IMR-90 (cell line): ENCODE measurements around the gene TAF4. TPM values are rescaled to one million over a fixed set of nuclear protein-coding genes. Genes with fewer than 3 reads are reported as not detected.

Source experiments
- ATAC-seq: fragments of 200-7000 bp; cut with Tn5 transposase; 2 replicates; pipeline ENCODE4 v1.9.1; 2020; ENCODE audit warnings: low read depth, mild to moderate bottlenecking, moderate library complexity
- BruUV-seq: library from RNA; stranded (reverse); fragments of 400-500 nt; replicated peaks from 2 replicates; lab custom pipeline; 2021; lab: Mats Ljungman, UMichigan
- CTCF ChIA-PET: fragments of 300-600 bp; formaldehyde crosslinking; extraction: SDS; loops from one replicate; lab custom pipeline; 2021; ENCODE audit warnings: antibody characterized with exemption; lab: Yijun Ruan, JAX
- POLR2A ChIA-PET: fragments of 300-600 bp; sonication (Branson Sonifier 250); formaldehyde crosslinking; loops from one replicate; lab custom pipeline; 2022; ENCODE audit warnings: antibody characterized with exemption; ENCODE audit not compliant: unreplicated experiment; lab: Charles Lee
- DNase-seq: peaks from one replicate; pipeline ENCODE4 v3.0.0; 2013
- H2AFZ ChIP-seq: replicated peaks from 2 replicates; pipeline ENCODE3; 2013; ENCODE audit warnings: low read length, mild to moderate bottlenecking; ENCODE audit not compliant: poor library complexity
- H2AK5ac ChIP-seq: 2 replicates; pipeline ENCODE4 v1.6.1; 2013; ENCODE audit warnings: low read depth, low read length, inconsistent platforms
- H2AK9ac ChIP-seq: replicated peaks from 2 replicates; pipeline ENCODE3; 2013; ENCODE audit warnings: mild to moderate bottlenecking, low read depth, low read length, moderate library complexity; ENCODE audit not compliant: poor library complexity
- H2BK120ac ChIP-seq: 2 replicates; pipeline ENCODE4 v1.6.1; 2013; ENCODE audit warnings: low read depth, low read length, inconsistent platforms
- H2BK15ac ChIP-seq: 3 replicates; pipeline ENCODE4 v1.6.1; 2013; ENCODE audit warnings: low read depth, low read length, inconsistent platforms
- H2BK20ac ChIP-seq: 2 replicates; pipeline ENCODE4 v1.6.1; 2013; ENCODE audit warnings: low read depth, mild to moderate bottlenecking, inconsistent platforms, low read length, moderate library complexity
- H2BK5ac ChIP-seq: 2 replicates; pipeline ENCODE4 v1.6.1; 2013; ENCODE audit warnings: mild to moderate bottlenecking, low read depth, low read length, inconsistent platforms; ENCODE audit not compliant: poor library complexity, severe bottlenecking
- H3K14ac ChIP-seq: replicated peaks from 2 replicates; pipeline ENCODE4 v1.6.1; 2013; ENCODE audit warnings: low read depth, low read length, inconsistent platforms
- H3K18ac ChIP-seq: 2 replicates; pipeline ENCODE4 v1.6.1; 2013; ENCODE audit warnings: low read depth, low read length, control low read depth
- H3K23ac ChIP-seq: 2 replicates; pipeline ENCODE4 v1.6.1; 2013; ENCODE audit warnings: low read depth, low read length, inconsistent platforms
- H3K27ac ChIP-seq: 2 replicates; pipeline ENCODE4 v1.5.1; 2013; ENCODE audit warnings: mild to moderate bottlenecking, control low read depth, low read length; ENCODE audit not compliant: insufficient read depth
- H3K27me3 ChIP-seq: 2 replicates; pipeline ENCODE4 v1.6.1; 2013; ENCODE audit warnings: low read length; ENCODE audit not compliant: control insufficient read depth, insufficient read depth
- H3K36me3 ChIP-seq: 2 replicates; pipeline ENCODE4 v1.6.1; 2013; ENCODE audit warnings: low read length, mixed read lengths; ENCODE audit not compliant: control insufficient read depth, insufficient read depth
- H3K4ac ChIP-seq: 2 replicates; pipeline ENCODE4 v1.6.1; 2013; ENCODE audit warnings: low read depth, low read length, inconsistent platforms
- H3K4me1 ChIP-seq: 2 replicates; pipeline ENCODE4 v1.6.1; 2013; ENCODE audit warnings: low read length, mixed read lengths; ENCODE audit not compliant: control insufficient read depth, insufficient read depth
- H3K4me2 ChIP-seq: 2 replicates; pipeline ENCODE4 v1.6.1; 2013; ENCODE audit warnings: low read depth, mild to moderate bottlenecking, control low read depth, low read length, moderate library complexity
- H3K4me3 ChIP-seq: 2 replicates; pipeline ENCODE4 v1.5.1; 2013; ENCODE audit warnings: low read depth, mild to moderate bottlenecking, control low read depth, low read length, moderate library complexity; ENCODE audit not compliant: insufficient read depth
- H3K56ac ChIP-seq: 2 replicates; pipeline ENCODE4 v1.6.1; 2013; ENCODE audit warnings: low read length, inconsistent platforms; ENCODE audit not compliant: insufficient read depth; ENCODE audit errors: extremely low read depth
- H3K79me1 ChIP-seq, 2 experiments: 2 replicates each; pipeline ENCODE4 v1.6.1; 2013; ENCODE audit warnings: low read length in 2 of 2, inconsistent platforms in 1 of 2, low read depth in 1 of 2
- H3K9ac ChIP-seq: 2 replicates; pipeline ENCODE4 v1.6.1; 2013; ENCODE audit warnings: low read depth, low read length, control low read depth
- H3K9me1 ChIP-seq: 2 replicates; pipeline ENCODE4 v1.6.1; 2013; ENCODE audit warnings: low read length, inconsistent platforms; ENCODE audit not compliant: insufficient read depth
- H3K9me3 ChIP-seq: 2 replicates; pipeline ENCODE4 v1.6.1; 2013; ENCODE audit warnings: low read length; ENCODE audit not compliant: control insufficient read depth, insufficient read depth
- H4K20me1 ChIP-seq: 2 replicates; pipeline ENCODE4 v1.6.1; 2013; ENCODE audit warnings: low read length, inconsistent platforms; ENCODE audit not compliant: insufficient read depth
- H4K5ac ChIP-seq: 2 replicates; pipeline ENCODE4 v1.6.1; 2013; ENCODE audit warnings: mild to moderate bottlenecking, low read depth, low read length, control low read depth
- H4K8ac ChIP-seq, 2 experiments: 2 replicates each; pipeline ENCODE4 v1.6.1; 2013; ENCODE audit warnings: low read depth in 2 of 2, low read length in 2 of 2, control low read depth in 1 of 2, inconsistent platforms in 1 of 2
- H4K91ac ChIP-seq: 2 replicates; pipeline ENCODE4 v1.6.1; 2013; ENCODE audit warnings: low read depth, low read length, inconsistent platforms; ENCODE audit not compliant: insufficient read depth
- CEBPB ChIP-seq: IDR thresholded peaks from 2 replicates; pipeline ENCODE4 v1.6.1; 2012; ENCODE audit warnings: low read depth, low read length, improper control_type of control experiment
- CTCF ChIP-seq: conservative IDR thresholded peaks from 2 replicates; pipeline ENCODE4 v1.5.1; 2012; ENCODE audit warnings: mild to moderate bottlenecking, low read depth, low read length, improper control_type of control experiment
- MAZ ChIP-seq: IDR thresholded peaks from 2 replicates; pipeline ENCODE4 v1.6.1; 2012; ENCODE audit warnings: low read depth, mild to moderate bottlenecking, low read length, improper control_type of control experiment, moderate library complexity, borderline replicate concordance
- MXI1 ChIP-seq: IDR thresholded peaks from 2 replicates; pipeline ENCODE4 v1.6.1; 2012; ENCODE audit warnings: low read depth, mild to moderate bottlenecking, low read length, moderate library complexity, borderline replicate concordance
- NFE2L2 ChIP-seq: fragments of 150-350 bp; IDR thresholded peaks from 2 replicates; pipeline ENCODE4 v1.6.1; 2016; ENCODE audit warnings: low read depth, mild to moderate bottlenecking, low read length
- RCOR1 ChIP-seq: IDR thresholded peaks from 2 replicates; pipeline ENCODE4 v1.6.1; 2012; ENCODE audit warnings: mild to moderate bottlenecking, low read length, improper control_type of control experiment; ENCODE audit not compliant: insufficient replicate concordance
- RFX5 ChIP-seq: IDR thresholded peaks from 2 replicates; pipeline ENCODE4 v1.8.0; 2012; ENCODE audit warnings: low read depth, mild to moderate bottlenecking, low read length, moderate library complexity
- SMC3 ChIP-seq: fragments of 150-350 bp; IDR thresholded peaks from 2 replicates; pipeline ENCODE4 v1.6.1; 2016; ENCODE audit warnings: low read depth, mild to moderate bottlenecking, antibody characterized with exemption, low read length, moderate library complexity
- WGBS, 2 experiments: methylation state at CpG; one replicate each; pipeline versions ENCODE4 v1.1.5 to v1.1.7; 2013; ENCODE audit warnings: missing lambda C conversion rate in 2 of 2; ENCODE audit not compliant: insufficient read length in 1 of 2; ENCODE audit errors: extremely low coverage in 2 of 2; 5-methylcytosine and 5-hydroxymethylcytosine counted together
- dilution Hi-C: fragments of 300-500 bp; cut with HindIII; formaldehyde crosslinking; loops from one replicate; pipeline ENCODE4 v1.14.3; 2018; ENCODE audit warnings: low sequenced_read_pairs; ENCODE audit not compliant: unreplicated experiment
- in situ Hi-C: fragments of 300-500 bp; cut with MboI; formaldehyde crosslinking; loops from 3 replicates; pipeline ENCODE4 v1.14.3; 2019; ENCODE audit warnings: low sequenced_read_pairs, inconsistent platforms, mixed read lengths
- intact Hi-C: fragments of 100-400 bp; cut with micrococcal nuclease; formaldehyde crosslinking; loops from 2 replicates; pipeline ENCODE4 v1.10.0; 2022
- polyA plus RNA-seq, 3 experiments: library from polyadenylated mRNA; depleted of rRNA; stranded (reverse); fragments of >200 nt; gene quantifications; 2 replicates each; pipeline ENCODE4 v1.2.3, GENCODE V29; 2012; ENCODE audit warnings: low replicate concordance in 1 of 3
- total RNA-seq: library from RNA; depleted of rRNA; stranded (reverse); fragments of >200 nt; gene quantifications from 2 replicates; pipeline ENCODE4 v1.2.3, GENCODE V29; 2012
- TF ChIP-seq, protein P1 (sequence below): fragments of 150-350 bp; IDR thresholded peaks from 2 replicates; pipeline ENCODE4 v1.6.1; 2016; ENCODE audit warnings: low read depth, mild to moderate bottlenecking, low read length, moderate library complexity, borderline replicate concordance
- TF ChIP-seq, protein P2 (sequence below): fragments of 150-350 bp; IDR thresholded peaks from 2 replicates; pipeline ENCODE4 v1.6.1; 2017; ENCODE audit warnings: mild to moderate bottlenecking, antibody characterized with exemption, low read length, low read depth

The TAF4 gene
- total and polyA plus RNA-seq, 2 of the 4 experiments (the other 2 are of a cell fraction): 1.4 to 5.1 TPM

DNA sequence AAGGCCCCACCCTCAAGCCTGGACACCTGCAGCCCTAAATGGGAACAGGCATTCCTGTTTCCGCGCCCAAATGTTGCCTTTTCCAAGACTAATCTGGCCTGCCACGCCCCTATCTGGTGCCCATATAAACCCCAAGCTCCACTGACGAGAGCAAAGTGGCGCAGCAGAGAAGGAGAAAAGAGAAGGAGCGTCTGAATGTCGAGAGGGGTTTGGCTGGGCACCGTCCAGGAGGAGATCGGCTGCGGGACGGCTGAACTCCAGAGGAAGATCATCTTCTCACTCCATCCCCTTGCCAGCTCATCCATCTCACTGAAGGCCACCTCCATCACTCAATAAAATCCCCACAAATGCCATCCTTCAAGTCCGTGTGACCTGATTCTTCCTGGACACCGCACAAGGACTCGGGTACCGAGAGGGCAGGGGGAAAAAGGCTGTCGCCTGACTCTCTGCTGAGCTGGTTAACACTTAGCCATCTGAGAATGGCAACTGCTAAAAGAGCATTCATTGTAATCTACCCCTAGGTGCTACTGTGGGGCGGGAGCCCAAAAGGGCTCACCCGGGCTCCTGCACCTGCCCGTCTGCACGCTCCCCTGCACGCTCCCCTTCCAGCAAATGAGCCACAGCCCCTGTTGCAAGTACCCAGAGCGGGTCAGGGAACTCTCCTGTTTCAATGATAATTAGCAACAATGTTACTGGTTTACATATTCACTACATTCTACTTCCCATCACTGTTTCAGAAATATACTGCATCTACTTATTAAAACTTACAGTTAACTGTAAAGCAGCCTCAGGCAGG lies 23.5 kb downstream of the TAF4 start (continued):
- TF ChIP-seq RCOR1: no peak

GRCh38 chr20:62040933-62041332 lies 24.7 kb downstream of the TAF4 start:
- Histone ChIP-seq H4K5ac (no peak overlapping the region), H3K14ac (no peak overlapping the region), H4K91ac (no peak overlapping the region), H3K79me1 (peaks cover 44 to 80% of the 10 kb centered on the region in 2 experiments), H3K4ac (no peak overlapping the region), H2AK9ac (no peak overlapping the region), H3K9ac (no peak overlapping the region), H3K36me3 (no peaks in the 10 kb centered on the region), H4K20me1 (peaks cover 70% of the 10 kb centered on the region), H4K8ac (no peak overlapping the region), H3K23ac (no peak overlapping the region), H3K4me3 (no peak overlapping the region), H2BK5ac (no peak overlapping the region), H3K27me3 (no peaks in the 10 kb centered on the region), H2AK5ac (no peak overlapping the region), H3K56ac (no peak overlapping the region), H2AFZ (no peak overlapping the region), H3K4me2 (no peak overlapping the region), H3K9me3 (no peaks in the 10 kb centered on the region; the same call in 1 of the 2 replicates), H3K4me1 (peaks cover 15% of the 10 kb centered on the region), H3K27ac (no peak overlapping the region), H3K18ac (no peak overlapping the region), H2BK15ac (no peak overlapping the region), H2BK120ac (no peak overlapping the region), H3K9me1 (peaks cover 21% of the 10 kb centered on the region), H2BK20ac (no peak overlapping the region)
- intact Hi-C loops: no loop called here
- POLR2A ChIA-PET: no interaction called here
- ATAC-seq: no peak
- dilution Hi-C loops: no loop called here
- in situ Hi-C loops: no loop called here
- no TSS peak for BruUV-seq
- WGBS, 2 experiments: 38% methylated on average over 3 of the region's 13 CpGs; no CpG with 5 or more reads in 1 of the 2 experiments
- TF ChIP-seq MXI1 (no peak), RFX5 (no peak), MAZ (no peak), RCOR1 (no peak), SMC3 (no peak), CEBPB (no peak), CTCF (no peak), NFE2L2 (no peak)
- TF ChIP-seq, protein P1, sequence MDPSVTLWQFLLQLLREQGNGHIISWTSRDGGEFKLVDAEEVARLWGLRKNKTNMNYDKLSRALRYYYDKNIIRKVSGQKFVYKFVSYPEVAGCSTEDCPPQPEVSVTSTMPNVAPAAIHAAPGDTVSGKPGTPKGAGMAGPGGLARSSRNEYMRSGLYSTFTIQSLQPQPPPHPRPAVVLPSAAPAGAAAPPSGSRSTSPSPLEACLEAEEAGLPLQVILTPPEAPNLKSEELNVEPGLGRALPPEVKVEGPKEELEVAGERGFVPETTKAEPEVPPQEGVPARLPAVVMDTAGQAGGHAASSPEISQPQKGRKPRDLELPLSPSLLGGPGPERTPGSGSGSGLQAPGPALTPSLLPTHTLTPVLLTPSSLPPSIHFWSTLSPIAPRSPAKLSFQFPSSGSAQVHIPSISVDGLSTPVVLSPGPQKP: no peak
- TF ChIP-seq, protein P2, sequence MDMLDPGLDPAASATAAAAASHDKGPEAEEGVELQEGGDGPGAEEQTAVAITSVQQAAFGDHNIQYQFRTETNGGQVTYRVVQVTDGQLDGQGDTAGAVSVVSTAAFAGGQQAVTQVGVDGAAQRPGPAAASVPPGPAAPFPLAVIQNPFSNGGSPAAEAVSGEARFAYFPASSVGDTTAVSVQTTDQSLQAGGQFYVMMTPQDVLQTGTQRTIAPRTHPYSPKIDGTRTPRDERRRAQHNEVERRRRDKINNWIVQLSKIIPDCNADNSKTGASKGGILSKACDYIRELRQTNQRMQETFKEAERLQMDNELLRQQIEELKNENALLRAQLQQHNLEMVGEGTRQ: no peak
- no peak for DNase-seq
- CTCF ChIA-PET: interaction anchor here (1.0 kb wide), 1 partner anchor 12 kb away, joined by 3 read pairs; no protein-coding TSS in a partner anchor
